Measurements from ENCODE around the gene TRUB1. TPM values are rescaled to one million over a fixed set of nuclear protein-coding genes. Genes with fewer than 3 reads are reported as not detected.
"Not testable (repeated sequence)": the region's sequence is repeated elsewhere in the genome, so short reads cannot be mapped to it uniquely, and the experiment has no call there.

The TRUB1 gene
- total and polyA plus RNA-seq, 2 of the 4 experiments (the other 2 are of a cell fraction), result 9.1 to 17.9 TPM

DNA sequence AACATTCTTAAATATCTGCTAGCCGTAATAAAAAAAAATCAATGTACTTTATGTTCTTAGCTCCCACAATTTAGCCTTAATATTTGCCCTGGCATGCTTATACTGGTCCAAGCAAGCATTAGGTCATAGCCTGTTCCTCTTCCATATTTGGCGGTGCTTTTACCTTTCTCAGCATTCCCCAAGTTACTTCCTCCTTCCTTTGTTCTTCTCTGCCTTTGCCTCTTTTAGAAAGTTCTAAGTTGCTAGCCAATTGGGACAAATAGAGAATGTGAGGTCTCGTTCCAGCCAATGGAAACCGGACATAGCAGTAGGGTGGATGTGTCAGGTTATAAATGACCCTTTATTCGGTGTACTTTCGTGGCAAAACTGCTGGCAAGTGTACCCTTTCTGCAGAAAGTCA, 41.0 kb upstream of the TRUB1 start:
- H4K20me1 ChIP-seq (ENCODE audit: insufficient read depth, low read length); intact Hi-C loops (cut with micrococcal nuclease); H3K9me1 ChIP-seq (ENCODE audit: insufficient read depth, low read length); H3K36me3 ChIP-seq (ENCODE audit: control insufficient read depth, insufficient read depth, low read length); ATAC-seq (ENCODE audit: low read depth); H2BK5ac ChIP-seq (ENCODE audit: low read depth, low read length, poor library complexity, severe bottlenecking); H2BK120ac ChIP-seq (ENCODE audit: low read depth, low read length); dilution Hi-C loops (cut with HindIII; ENCODE audit: low sequenced_read_pairs, unreplicated experiment); H3K27ac ChIP-seq (ENCODE audit: insufficient read depth, low read length); CTCF ChIA-PET; H3K18ac ChIP-seq (ENCODE audit: low read depth, low read length); H3K56ac ChIP-seq (ENCODE audit: extremely low read depth, insufficient read depth, low read length); H4K5ac ChIP-seq (ENCODE audit: low read depth, low read length); H2BK20ac ChIP-seq (ENCODE audit: low read depth, low read length); H3K4me1 ChIP-seq (ENCODE audit: control insufficient read depth, insufficient read depth, low read length); H2AFZ ChIP-seq (replicated peaks; ENCODE audit: low read length, poor library complexity); H3K9ac ChIP-seq (ENCODE audit: low read depth, low read length); H4K8ac ChIP-seq (ENCODE audit: low read depth in 2 of 2, low read length in 2 of 2); H4K91ac ChIP-seq (ENCODE audit: insufficient read depth, low read depth, low read length); H3K79me1 ChIP-seq (ENCODE audit: low read depth in 1 of 2, low read length in 2 of 2); BruUV-seq (replicated peaks); H3K27me3 ChIP-seq (ENCODE audit: control insufficient read depth, insufficient read depth, low read length); H2BK15ac ChIP-seq (ENCODE audit: low read depth, low read length); H3K4me3 ChIP-seq (ENCODE audit: insufficient read depth, low read depth, low read length); H3K14ac ChIP-seq (replicated peaks; ENCODE audit: low read depth, low read length); H3K23ac ChIP-seq (ENCODE audit: low read depth, low read length); POLR2A ChIA-PET (ENCODE audit: unreplicated experiment); H2AK9ac ChIP-seq (replicated peaks; ENCODE audit: low read depth, low read length, poor library complexity); H3K4ac ChIP-seq (ENCODE audit: low read depth, low read length); H3K4me2 ChIP-seq (ENCODE audit: low read depth, low read length); H3K9me3 ChIP-seq (ENCODE audit: control insufficient read depth, insufficient read depth, low read length); H2AK5ac ChIP-seq (ENCODE audit: low read depth, low read length); DNase-seq: not testable (repeated sequence)
- in situ Hi-C loops (cut with MboI; ENCODE audit: low sequenced_read_pairs), result loop anchor here (25.0 kb wide), 1 partner anchor 515 kb away; no protein-coding TSS in a partner anchor
- WGBS, 2 experiments (ENCODE audit: extremely low coverage in 2 of 2, insufficient read length in 1 of 2), result 100% methylated on average over 2 of the region's 6 CpGs; no CpG with 5 or more reads in 1 of the 2 experiments
